HG03060 (cell line): ENCODE data around the gene CALN1.
"Not testable (repeated sequence)": the region's sequence is repeated elsewhere in the genome, so short reads cannot be mapped to it uniquely, and the experiment has no call there.

ENCODE experiments used
- ATAC-seq: cut with Tn5 transposase; IDR thresholded peaks from one replicate; pipeline ENCODE4 v1.9.1; 2021; ENCODE audit warnings: low read depth, moderate number of reproducible peaks; ENCODE audit not compliant: unreplicated experiment

CALN1 gene

GRCh38 chr7:72411419-72411818, 719 bp downstream of the CALN1 start:
- no peak for ATAC-seq

GRCh38 chr7:72409638-72410015, 2.5 kb downstream of the CALN1 start:
- ATAC-seq: no peak

- no peak for ATAC-seq
These were observed 3.0 kb downstream of the CALN1 start for GRCh38 chr7:72408966-72409637.

- no peak for ATAC-seq
These were observed 5.2 kb downstream of the CALN1 start for GRCh38 chr7:72406820-72407403.

- no peak for ATAC-seq
These were observed 6.3 kb downstream of the CALN1 start for GRCh38 chr7:72405871-72406270.

GRCh38 chr7:72405418-72405817, 6.7 kb downstream of the CALN1 start:
- no peak for ATAC-seq

GRCh38 chr7:72404743-72405142, 7.4 kb downstream of the CALN1 start:
- no peak for ATAC-seq

- ATAC-seq: no peak
These were observed 8.6 kb downstream of the CALN1 start for GRCh38 chr7:72403458-72404076.

GRCh38 chr7:72394016-72394415, 18.1 kb downstream of the CALN1 start:
- ATAC-seq: no peak

- ATAC-seq: no peak
These were observed 20.2 kb downstream of the CALN1 start for GRCh38 chr7:72391821-72392377.

- no peak for ATAC-seq
These were observed 26.0 kb downstream of the CALN1 start for GRCh38 chr7:72386118-72386517.

- no peak for ATAC-seq
These were observed 49.9 kb downstream of the CALN1 start for GRCh38 chr7:72362246-72362645.

- no peak for ATAC-seq
These were observed 66.9 kb downstream of the CALN1 start for GRCh38 chr7:72345208-72345727.

GRCh38 chr7:72343991-72344390, 68.1 kb downstream of the CALN1 start:
- no peak for ATAC-seq

GRCh38 chr7:72343354-72343753, 68.8 kb downstream of the CALN1 start:
- ATAC-seq: not testable (repeated sequence)

- no peak for ATAC-seq
These were observed 74.6 kb downstream of the CALN1 start for GRCh38 chr7:72337390-72338167.

- ATAC-seq: no peak
These were observed 75.3 kb downstream of the CALN1 start for GRCh38 chr7:72336632-72337389.

GRCh38 chr7:72336382-72336631, 75.8 kb downstream of the CALN1 start:
- no peak for ATAC-seq

GRCh38 chr7:72335561-72336381, 76.4 kb downstream of the CALN1 start:
- ATAC-seq: no peak

- no peak for ATAC-seq
These were observed 77.4 kb downstream of the CALN1 start for GRCh38 chr7:72334698-72335097.
